ENCODE results near the gene MRPL37. TPM values are rescaled to one million over a fixed set of nuclear protein-coding genes. Genes with fewer than 3 reads are reported as not detected.

The MRPL37 gene
- total and polyA plus RNA-seq, 12 donors: 24.9 to 174 (median 107) TPM

GRCh38 chr1:54177726-54178125, 22.2 kb upstream of the MRPL37 start:
- peaks cover 0 to 9% of the 10 kb centered on the region in 2 donors for H3K36me3 ChIP-seq (replicated peaks in 1 of 2)
- H3K9me3 ChIP-seq (replicated peaks in 1 of 3): no peaks in the 10 kb centered on the region
- H3K27ac ChIP-seq: no peak overlapping the region
- peaks cover 15 to 18% of the 10 kb centered on the region in 2 donors for H3K4me1 ChIP-seq (replicated peaks in 1 of 2)
- no peak overlapping the region for H3K4me3 ChIP-seq
- WGBS, 4 donors: 96 to 98% (median 97%) methylated on average over 8 of the region's 8 CpGs
- no peak for DNase-seq
- H3K27me3 ChIP-seq: no peaks in the 10 kb centered on the region
- TF ChIP-seq CTCF (IDR thresholded peaks at IDR 0.05): no peak
- TF ChIP-seq POLR2A (IDR thresholded peaks at IDR 0.05): no peak
- intact Hi-C loops (cut with DNase I): no loop called here

DNA sequence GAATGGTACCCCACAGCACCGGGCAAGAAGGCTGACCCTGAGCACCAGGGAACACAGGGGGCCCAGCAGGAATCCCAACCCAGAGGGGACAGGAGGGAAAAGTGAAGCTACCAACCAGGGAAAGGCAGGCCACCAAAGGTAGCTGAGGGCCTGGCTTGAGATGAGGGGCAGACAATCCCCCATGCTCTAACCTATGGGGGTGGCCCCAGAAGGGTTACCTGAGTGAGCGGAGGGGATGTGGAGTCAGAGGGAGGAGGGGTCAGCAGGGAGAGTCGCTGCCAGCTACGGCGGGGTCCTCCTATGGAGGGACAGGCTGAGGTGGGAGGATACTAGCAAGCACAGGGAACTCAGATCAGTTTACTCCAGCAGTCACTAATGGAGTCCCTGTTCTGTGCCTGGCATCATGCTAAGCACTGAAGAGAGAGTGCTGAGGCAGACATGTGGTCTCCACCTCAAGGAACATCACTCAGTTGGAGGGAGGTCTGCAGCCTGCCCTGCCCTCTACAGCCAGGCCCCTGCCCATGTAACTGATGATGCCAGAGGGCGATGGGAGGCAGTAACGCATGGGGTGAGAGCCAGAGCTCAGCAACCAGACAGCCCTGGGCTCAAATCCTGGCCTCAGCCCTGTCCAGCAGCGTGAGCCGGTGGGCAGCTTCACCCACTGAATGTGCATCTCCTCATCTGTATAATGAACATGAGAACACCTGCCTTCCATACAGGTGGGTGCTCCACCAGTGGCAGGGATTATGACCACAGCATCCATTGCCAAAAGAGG, 21.5 kb upstream of the MRPL37 start:
- Histone ChIP-seq H3K27ac (no peak overlapping the region), H3K27me3 (no peaks in the 10 kb centered on the region), H3K36me3 (replicated peaks in 1 of 2) (peaks cover 0 to 9% of the 10 kb centered on the region in 2 donors), H3K9me3 (replicated peaks in 1 of 3) (no peaks in the 10 kb centered on the region), H3K4me1 (replicated peaks in 1 of 2) (peaks cover 8 to 10% of the 10 kb centered on the region in 2 donors), H3K4me3 (no peak overlapping the region)
- no peak for TF ChIP-seq POLR2A (IDR thresholded peaks at IDR 0.05)
- no peak for TF ChIP-seq CTCF (IDR thresholded peaks at IDR 0.05)
- intact Hi-C loops (cut with DNase I): no loop called here
- 69 to 88% (median 83%) methylated on average over 5 to 9 of the region's 9 CpGs for WGBS, 4 donors
- DNase-seq: no peak

GRCh38 chr1:54180701-54181360, 19.1 kb upstream of the MRPL37 start:
- DNase-seq: no peak

More at GRCh38 chr1:54180701-54181360, 19.1 kb upstream of the MRPL37 start:
- WGBS, 4 donors: 92 to 95% (median 94%) methylated on average over 5 of the region's 5 CpGs
- no peaks in the 10 kb centered on the region for H3K9me3 ChIP-seq (replicated peaks in 1 of 3)
- no peaks in the 10 kb centered on the region for H3K27me3 ChIP-seq
- H3K4me3 ChIP-seq: no peak overlapping the region
- peaks cover 0 to 9% of the 10 kb centered on the region in 2 donors for H3K36me3 ChIP-seq (replicated peaks in 1 of 2)
- intact Hi-C loops (cut with DNase I): no loop called here
- H3K4me1 ChIP-seq (replicated peaks in 1 of 2): no peaks in the 10 kb centered on the region
- no peak overlapping the region for H3K27ac ChIP-seq
- TF ChIP-seq POLR2A (IDR thresholded peaks at IDR 0.05): no peak
- no peak for TF ChIP-seq CTCF (IDR thresholded peaks at IDR 0.05)

All from adrenal gland (tissue), 12 donors.